ENCODE measurements around the gene ENGASE. TPM values are rescaled to one million over a fixed set of nuclear protein-coding genes. Genes with fewer than 3 reads are reported as not detected.

The ENGASE gene
- total RNA-seq, 2 donors from 2014 or later = 18.2 to 29.7 TPM

DNA sequence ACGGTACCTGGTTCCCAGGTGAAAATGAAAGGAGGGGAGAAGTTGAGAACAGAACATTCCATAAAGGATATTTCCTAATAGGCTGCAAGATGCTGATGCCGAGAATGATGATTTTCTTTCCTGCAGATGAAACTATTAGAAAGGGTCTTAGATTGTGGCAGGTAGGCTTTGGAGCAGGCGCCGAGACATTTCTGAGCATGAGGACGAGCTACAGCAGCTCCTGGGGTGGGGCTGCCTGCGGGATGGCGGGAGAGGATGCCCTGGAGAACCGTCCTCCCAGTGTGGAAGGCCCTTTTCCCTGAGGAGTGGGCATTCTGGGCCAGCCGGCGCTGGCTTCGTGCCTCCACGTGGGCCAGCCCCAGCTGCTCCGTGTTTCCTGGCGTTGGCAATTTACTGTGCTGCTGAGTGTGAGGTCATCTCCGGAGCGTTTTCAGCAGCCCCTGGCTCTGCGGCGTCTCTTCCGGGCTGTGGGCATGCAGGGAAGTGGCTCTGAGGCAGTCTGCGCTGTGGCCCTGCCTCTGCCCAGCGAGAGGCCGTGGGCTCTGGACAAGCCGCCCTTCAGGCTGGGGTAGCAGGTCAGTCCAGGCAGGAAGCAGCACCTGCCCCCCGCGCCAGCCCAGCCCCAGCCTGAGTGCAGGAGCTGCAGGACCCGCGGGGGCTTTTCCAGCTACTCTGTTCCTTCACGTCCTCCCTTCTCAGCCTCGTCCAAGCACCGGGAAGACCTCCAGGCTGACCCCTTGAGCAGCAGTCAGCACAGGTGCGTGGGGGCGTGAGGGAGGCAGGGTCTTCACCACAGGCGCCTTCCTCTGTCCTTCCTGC lies 12.2 kb downstream of the ENGASE start:
- intact Hi-C loops (cut with DNase I) = loop anchor here (5.0 to 10.0 kb wide), 3 partner anchors 72 to 618 kb away; no protein-coding TSS in a partner anchor
- DNase-seq (ENCODE audit: low spot score) = no peak

DNA sequence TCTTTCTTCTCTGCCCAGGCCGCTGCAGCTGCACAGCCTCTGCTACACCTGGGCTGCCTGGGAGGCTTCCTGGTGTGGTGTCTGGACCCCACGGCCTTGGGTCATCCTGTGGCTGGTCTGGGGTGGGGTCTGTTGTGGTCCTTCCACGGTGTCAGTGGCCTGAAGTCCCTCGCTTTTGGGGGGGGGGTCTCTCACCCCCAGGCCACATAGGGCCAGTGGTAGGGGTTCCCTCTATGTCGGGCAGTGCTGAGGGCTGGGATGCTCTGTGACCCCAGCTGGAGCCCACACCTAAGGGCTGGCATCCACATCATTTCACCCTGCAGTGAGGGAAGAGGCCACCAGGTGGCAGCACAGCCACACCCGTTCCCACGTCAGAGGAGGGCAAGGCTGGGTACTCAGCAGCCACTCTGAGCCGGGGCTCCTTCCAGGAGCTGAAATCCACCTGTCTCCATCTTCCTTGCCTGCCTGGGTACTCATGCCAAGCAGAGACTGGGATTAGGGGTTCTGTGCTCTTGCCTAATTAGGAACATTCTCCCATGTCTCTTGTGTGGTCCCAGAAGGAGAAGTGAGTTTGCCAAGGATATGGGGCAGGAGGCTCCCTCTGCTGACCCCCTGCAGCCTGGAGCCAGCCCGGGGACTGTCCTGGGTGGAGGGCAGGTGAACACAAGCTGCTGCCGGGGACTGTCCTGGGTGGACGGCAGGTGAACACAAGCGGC lies 13.0 kb downstream of the ENGASE start:
- DNase-seq (ENCODE audit: low spot score) = peak; percentile 91
- intact Hi-C loops (cut with DNase I) = loop anchor here (2.0 to 10.0 kb wide), 4 partner anchors 73 to 617 kb away; no protein-coding TSS in a partner anchor

- DNase-seq (ENCODE audit: low spot score) = no peak
- intact Hi-C loops (cut with DNase I) = loop anchor here (2.0 to 10.0 kb wide), 4 partner anchors 74 to 616 kb away; no protein-coding TSS in a partner anchor
Measured at GRCh38 chr17:79088247-79088996, 13.8 kb downstream of the ENGASE start.

DNA sequence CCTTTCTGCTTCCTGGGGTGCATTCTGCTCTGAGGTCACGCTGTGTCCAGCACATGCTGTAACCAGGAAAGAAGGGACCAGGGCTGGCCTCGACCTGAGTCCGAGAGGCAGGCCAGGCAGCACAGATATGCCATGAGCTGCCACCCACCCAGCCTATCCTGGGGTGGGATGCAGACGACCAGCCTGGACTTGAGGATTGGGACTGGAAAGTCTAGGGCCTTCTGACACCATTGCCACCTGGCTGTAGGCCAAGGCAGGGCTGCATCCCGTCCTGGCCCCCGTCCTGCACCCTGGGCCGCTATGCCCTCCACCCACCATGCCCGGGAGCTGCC lies 14.3 kb downstream of the ENGASE start:
- DNase-seq (ENCODE audit: low spot score) = no peak
- intact Hi-C loops (cut with DNase I) = loop anchor here (2.0 to 10.0 kb wide), 4 partner anchors 74 to 616 kb away; no protein-coding TSS in a partner anchor

DNA sequence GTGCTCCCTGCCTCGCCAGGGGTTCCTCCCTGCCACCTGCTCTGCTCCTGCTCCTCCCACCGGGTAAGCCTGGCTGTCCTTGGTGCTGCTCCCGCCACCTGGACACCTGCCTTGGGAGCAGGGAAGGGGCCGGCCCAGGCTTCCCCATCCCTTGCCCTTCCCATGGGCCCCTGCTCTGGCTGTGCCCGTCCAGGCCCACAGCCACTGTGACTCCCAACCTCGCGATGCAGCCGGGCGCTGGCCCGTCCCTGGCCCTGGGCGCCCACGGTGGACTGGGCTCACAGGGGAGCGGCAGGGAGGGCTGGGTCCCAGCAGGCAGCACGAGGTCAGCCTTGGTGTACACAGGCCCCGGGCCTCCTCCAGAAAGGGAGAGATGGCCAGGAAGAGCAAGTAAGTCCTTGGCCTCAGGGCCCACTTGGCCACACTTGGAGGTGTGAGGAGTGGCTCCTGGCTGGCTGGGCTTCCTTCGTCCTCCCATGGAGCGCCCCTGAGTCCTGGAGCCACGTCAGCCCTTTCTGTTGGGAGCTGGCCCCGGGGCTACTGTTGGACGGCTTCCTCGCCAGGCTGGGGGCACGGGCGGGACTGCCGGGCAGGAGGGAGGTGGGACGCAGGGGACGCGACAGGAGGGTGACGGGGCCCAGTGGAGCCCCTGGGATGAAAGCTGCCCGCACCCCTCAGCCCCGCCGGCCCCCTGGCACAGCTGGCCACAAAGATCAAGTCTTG lies 15.3 kb downstream of the ENGASE start:
- intact Hi-C loops (cut with DNase I) = loop anchor here (2.0 to 10.0 kb wide), 4 partner anchors 75 to 615 kb away; no protein-coding TSS in a partner anchor
- DNase-seq (ENCODE audit: low spot score) = no peak

DNA sequence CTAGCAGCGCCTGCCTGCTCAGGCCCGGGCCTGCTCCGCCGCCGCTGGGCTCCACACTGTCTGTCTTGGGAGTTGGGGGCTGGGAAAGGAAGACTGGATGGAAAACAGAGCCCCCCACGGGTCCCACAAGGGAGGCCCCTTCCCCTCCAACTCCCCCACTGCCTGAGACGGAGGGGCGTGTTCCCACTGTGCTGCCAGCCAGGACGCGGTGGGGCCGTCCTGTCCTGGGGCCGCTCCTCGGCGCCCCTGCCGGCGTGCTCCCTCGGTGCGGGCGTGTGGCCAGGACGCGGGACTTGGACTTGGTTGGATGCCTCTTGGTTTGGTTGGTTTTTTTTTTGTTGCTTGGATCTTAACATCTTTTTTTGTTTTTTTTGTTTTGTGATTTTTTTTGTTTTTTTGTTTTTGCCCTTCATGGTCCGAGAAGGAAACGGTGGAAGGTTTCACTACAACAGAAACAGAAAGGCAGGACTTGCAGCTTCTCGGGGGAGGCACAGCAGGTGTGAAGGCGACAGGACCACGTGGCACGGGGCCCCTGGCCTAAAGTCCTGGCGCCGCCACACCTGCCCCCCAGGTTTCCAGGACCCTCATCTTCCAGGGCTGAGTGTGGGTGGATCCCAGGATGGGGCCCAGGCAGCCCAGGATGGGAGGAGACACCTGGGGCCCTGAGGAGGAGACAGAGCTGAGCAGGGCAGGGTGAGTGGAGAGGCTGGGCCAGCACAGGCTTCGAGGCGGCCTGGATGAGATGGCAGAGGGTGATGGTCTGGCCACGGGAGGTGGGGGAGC lies 16.0 kb downstream of the ENGASE start:
- intact Hi-C loops (cut with DNase I) = no loop called here
- no peak for DNase-seq (ENCODE audit: low spot score)

DNA sequence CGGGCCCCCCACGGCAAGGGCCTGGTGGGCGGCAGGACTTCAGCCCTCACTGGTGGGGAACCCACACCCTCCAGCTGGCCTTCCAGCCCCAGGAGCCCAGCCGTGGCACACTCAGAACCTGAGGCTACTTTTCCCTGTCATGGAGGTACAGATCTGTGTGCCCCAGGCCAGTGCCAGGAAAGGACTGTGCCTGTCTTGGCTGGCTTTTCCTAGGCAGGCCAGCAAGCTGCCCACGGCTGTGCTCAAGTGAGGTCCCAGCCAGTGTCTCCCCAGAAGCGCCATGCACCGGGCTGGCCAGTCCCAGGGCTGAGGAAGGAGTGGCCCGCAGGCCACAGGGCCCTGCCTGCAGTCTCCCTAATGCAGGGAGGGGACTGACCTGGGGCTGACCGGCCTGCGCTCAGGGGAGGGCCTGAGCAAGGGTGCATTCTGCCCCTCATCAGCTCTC lies 16.6 kb downstream of the ENGASE start:
- no peak for DNase-seq (ENCODE audit: low spot score)
- intact Hi-C loops (cut with DNase I) = no loop called here

- DNase-seq (ENCODE audit: low spot score) = no peak
- intact Hi-C loops (cut with DNase I) = no loop called here
Measured at GRCh38 chr17:79092567-79092966, 17.9 kb downstream of the ENGASE start.

DNA sequence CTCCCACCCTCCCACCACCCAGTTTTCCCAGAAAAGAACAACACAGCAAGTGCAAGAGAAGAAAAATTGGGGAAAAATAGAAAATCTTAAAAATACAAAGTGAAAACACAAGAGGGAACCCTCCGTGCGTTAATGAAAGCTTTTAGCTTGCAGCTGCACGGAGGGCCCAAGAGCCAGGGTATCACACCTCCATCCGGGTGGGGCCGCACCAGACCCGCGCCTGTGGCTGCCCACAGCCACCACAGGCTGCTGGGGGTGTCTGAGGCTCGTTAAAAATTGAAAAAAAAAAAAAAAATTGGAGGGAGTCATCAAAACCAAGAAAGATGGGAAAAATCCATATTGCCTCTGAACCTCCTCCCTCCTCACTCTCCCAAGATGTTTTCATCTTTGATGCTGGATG lies 18.6 kb downstream of the ENGASE start:
- intact Hi-C loops (cut with DNase I) = no loop called here
- DNase-seq (ENCODE audit: low spot score) = no peak

DNA sequence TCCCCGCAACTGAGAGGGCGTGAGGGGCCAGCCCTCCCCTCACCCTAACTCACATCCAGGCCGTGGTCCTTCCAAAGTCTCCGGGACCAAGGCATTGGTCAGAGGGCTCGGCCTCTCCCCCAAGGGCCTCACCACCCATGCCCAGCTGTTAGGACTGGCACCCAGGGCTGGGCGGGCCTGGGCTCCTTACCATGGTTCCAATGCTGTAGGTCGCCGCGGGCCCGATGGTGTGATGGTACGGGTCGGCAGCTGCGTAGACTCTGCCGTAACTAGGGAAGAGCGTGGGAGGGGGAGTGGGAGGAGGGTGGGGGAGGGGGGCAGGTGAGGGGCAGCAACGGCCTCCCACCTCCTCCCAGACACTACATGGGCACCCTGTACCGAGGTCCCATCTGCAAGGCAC lies 19.6 kb downstream of the ENGASE start:
- intact Hi-C loops (cut with DNase I) = no loop called here
- no peak for DNase-seq (ENCODE audit: low spot score)

GRCh38 chr17:79095345-79096055 lies 20.9 kb downstream of the ENGASE start:
- no peak for DNase-seq (ENCODE audit: low spot score)
- intact Hi-C loops (cut with DNase I) = loop anchor here in 1 of 2 donors (5.0 kb wide), 1 partner anchor 617 kb away; no protein-coding TSS in a partner anchor

GRCh38 chr17:79096477-79096876 lies 21.9 kb downstream of the ENGASE start:
- intact Hi-C loops (cut with DNase I) = loop anchor here in 1 of 2 donors (5.0 kb wide), 1 partner anchor 616 kb away; no protein-coding TSS in a partner anchor
- no peak for DNase-seq (ENCODE audit: low spot score)

GRCh38 chr17:79097226-79098055 lies 22.8 kb downstream of the ENGASE start:
- intact Hi-C loops (cut with DNase I) = loop anchor here in 1 of 2 donors (5.0 kb wide), 1 partner anchor 615 kb away; no protein-coding TSS in a partner anchor
- DNase-seq (ENCODE audit: low spot score) = no peak

- no peak for DNase-seq (ENCODE audit: low spot score)
- intact Hi-C loops (cut with DNase I) = loop anchor here in 1 of 2 donors (5.0 kb wide), 1 partner anchor 614 kb away; no protein-coding TSS in a partner anchor
Measured at GRCh38 chr17:79098282-79098867, 23.8 kb downstream of the ENGASE start.

DNA sequence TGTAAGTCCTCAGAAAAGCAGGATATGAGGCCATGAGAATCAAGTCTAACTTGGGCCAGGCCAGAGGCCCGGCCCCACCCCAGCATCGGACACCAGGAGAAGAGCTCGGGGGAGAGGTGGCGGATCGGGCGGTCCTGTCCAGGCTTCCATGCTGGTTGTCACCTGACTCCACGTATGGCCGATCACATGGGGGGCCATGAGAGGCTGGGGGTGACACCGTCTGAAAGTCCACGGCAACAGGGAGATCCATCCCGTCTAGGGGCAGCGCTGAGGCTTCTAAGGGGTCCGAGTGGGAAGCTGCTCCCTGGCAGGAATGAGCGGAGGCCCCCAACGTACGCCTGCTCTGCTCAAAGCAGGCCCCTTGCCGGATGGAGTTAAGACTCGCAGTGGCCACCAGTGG lies 25.8 kb downstream of the ENGASE start:
- intact Hi-C loops (cut with DNase I) = no loop called here
- no peak for DNase-seq (ENCODE audit: low spot score)

GRCh38 chr17:79101111-79101673 lies 26.6 kb downstream of the ENGASE start:
- DNase-seq (ENCODE audit: low spot score) = no peak
- intact Hi-C loops (cut with DNase I) = no loop called here
